Hepatocyte (in vitro differentiated cells): ENCODE data around the gene HDAC11. TPM values are rescaled to one million over a fixed set of nuclear protein-coding genes. Genes with fewer than 3 reads are reported as not detected.

Experiments used
- DNase-seq: peaks from one replicate; pipeline ENCODE4 v3.0.0-alpha.2; 2016; ENCODE audit warnings: low spot score
- H2AFZ ChIP-seq: fragments of 200-600 bp; sonication (generic); 2 replicates; pipeline ENCODE4 v1.6.0; 2016; ENCODE audit warnings: antibody characterized with exemption, mild to moderate bottlenecking
- H3K27ac ChIP-seq: fragments of 200-600 bp; sonication (generic); 2 replicates; pipeline ENCODE4 v1.5.1; 2016; ENCODE audit warnings: mild to moderate bottlenecking
- H3K27me3 ChIP-seq: fragments of 200-600 bp; sonication (generic); 2 replicates; pipeline ENCODE4 v1.6.1; 2016
- H3K36me3 ChIP-seq: fragments of 200-600 bp; sonication (generic); replicated peaks from 2 replicates; pipeline ENCODE4 v1.5.1; 2016; ENCODE audit warnings: low read depth; ENCODE audit not compliant: insufficient read depth
- H3K4me1 ChIP-seq: fragments of 200-600 bp; sonication (generic); 2 replicates; pipeline ENCODE4 v1.5.1; 2016; ENCODE audit warnings: mild to moderate bottlenecking, moderate library complexity; ENCODE audit not compliant: insufficient read depth
- H3K4me2 ChIP-seq: fragments of 200-600 bp; sonication (generic); 2 replicates; pipeline ENCODE4 v1.6.0; 2016
- H3K4me3 ChIP-seq: fragments of 200-600 bp; sonication (generic); 2 replicates; pipeline ENCODE4 v1.5.1; 2016; ENCODE audit warnings: mild to moderate bottlenecking
- H3K79me2 ChIP-seq: fragments of 200-600 bp; sonication (generic); 2 replicates; pipeline ENCODE4 v1.6.0; 2017; ENCODE audit warnings: mild to moderate bottlenecking
- H3K9me2 ChIP-seq: fragments of 200-600 bp; sonication (generic); replicated peaks from 2 replicates; pipeline ENCODE4 v1.6.0; 2017; ENCODE audit warnings: mild to moderate bottlenecking; ENCODE audit not compliant: insufficient read depth
- H3K9me3 ChIP-seq: fragments of 200-600 bp; sonication (generic); 2 replicates; pipeline ENCODE4 v1.5.1; 2016; ENCODE audit warnings: low read depth, mild to moderate bottlenecking
- H4K20me1 ChIP-seq: fragments of 200-600 bp; sonication (generic); 2 replicates; pipeline ENCODE4 v1.6.0; 2016; ENCODE audit warnings: mild to moderate bottlenecking; ENCODE audit not compliant: insufficient read depth, poor library complexity, severe bottlenecking
- CTCF ChIP-seq: fragments of 200-600 bp; sonication (generic); IDR thresholded peaks from 2 replicates; pipeline ENCODE4 v1.5.1; 2016; ENCODE audit warnings: antibody characterized with exemption, mild to moderate bottlenecking; ENCODE audit not compliant: poor library complexity
- EZH2 ChIP-seq: fragments of 200-600 bp; sonication (generic); IDR thresholded peaks from 2 replicates; pipeline ENCODE4 v1.6.1; 2016; ENCODE audit warnings: antibody characterized with exemption, mild to moderate bottlenecking, borderline replicate concordance
- EZH2phosphoT487 ChIP-seq: fragments of 200-600 bp; sonication (generic); IDR thresholded peaks from one replicate; pipeline ENCODE4 v1.6.1; 2018; ENCODE audit warnings: antibody characterized with exemption, mild to moderate bottlenecking, low read depth, moderate library complexity; ENCODE audit not compliant: unreplicated experiment, severe bottlenecking
- WGBS: methylation state at CpG from one replicate; pipeline ENCODE4 v1.1.6; 2016; ENCODE audit warnings: low lambda C conversion rate; ENCODE audit errors: missing lambda C conversion rate; 5-methylcytosine and 5-hydroxymethylcytosine counted together
- polyA plus RNA-seq: library from polyadenylated mRNA; unstranded; fragments of >200 nt; fragmentation: Nextera tagmentation; extraction: Ambion mirVana; gene quantifications from 2 replicates; pipeline ENCODE4 v1.2.1, GENCODE V29; 2016
- total RNA-seq: library from RNA; depleted of rRNA; stranded (reverse); fragments of >200 nt; gene quantifications from 2 replicates; pipeline ENCODE4 v1.2.3, GENCODE V29; 2014

HDAC11 gene
- total and polyA plus RNA-seq, 2 experiments from 2014 or later: 8.4 to 12.3 TPM

- Histone ChIP-seq H3K4me1 (no peaks in the 10 kb centered on the region), H3K4me3 (no peak overlapping the region), H4K20me1 (no peaks in the 10 kb centered on the region), H3K27me3 (no peaks in the 10 kb centered on the region), H3K27ac (no peak overlapping the region), H2AFZ (no peak overlapping the region), H3K4me2 (no peak overlapping the region), H3K79me2 (no peaks in the 10 kb centered on the region), H3K9me2 (no peaks in the 10 kb centered on the region), H3K9me3 (no peaks in the 10 kb centered on the region), H3K36me3 (no peaks in the 10 kb centered on the region)
- no peak for DNase-seq
- TF ChIP-seq CTCF (no peak), EZH2phosphoT487 (no peak), EZH2 (no peak)
- 93% methylated on average over 5 of the region's 5 CpGs for WGBS
Measured at GRCh38 chr3:13462822-13463221, 17.3 kb upstream of the HDAC11 start.

- H2AFZ ChIP-seq: no peak overlapping the region
- TF ChIP-seq CTCF (no peak), EZH2phosphoT487 (no peak), EZH2 (no peak)
- no peaks in the 10 kb centered on the region for H3K4me1 ChIP-seq
- H3K27me3 ChIP-seq: no peaks in the 10 kb centered on the region
- no peaks in the 10 kb centered on the region for H3K9me2 ChIP-seq
- WGBS: 81% methylated on average over 11 of the region's 11 CpGs
- H3K79me2 ChIP-seq: no peaks in the 10 kb centered on the region
- H3K4me3 ChIP-seq: no peak overlapping the region
- DNase-seq: no peak
- H3K4me2 ChIP-seq: no peak overlapping the region
- H4K20me1 ChIP-seq: no peaks in the 10 kb centered on the region
- no peaks in the 10 kb centered on the region for H3K36me3 ChIP-seq
- H3K27ac ChIP-seq: no peak overlapping the region
- no peaks in the 10 kb centered on the region for H3K9me3 ChIP-seq
Measured at GRCh38 chr3:13463618-13464400, 16.3 kb upstream of the HDAC11 start.

GRCh38 chr3:13465236-13465873, 14.8 kb upstream of the HDAC11 start:
- Histone ChIP-seq H3K4me2 (no peak overlapping the region), H3K79me2 (no peaks in the 10 kb centered on the region), H3K9me3 (no peaks in the 10 kb centered on the region), H3K4me3 (no peak overlapping the region), H2AFZ (no peak overlapping the region), H3K4me1 (no peaks in the 10 kb centered on the region), H4K20me1 (no peaks in the 10 kb centered on the region), H3K27me3 (no peaks in the 10 kb centered on the region), H3K27ac (no peak overlapping the region), H3K36me3 (no peaks in the 10 kb centered on the region), H3K9me2 (no peaks in the 10 kb centered on the region)
- WGBS: 64% methylated on average over 4 of the region's 4 CpGs
- TF ChIP-seq EZH2phosphoT487 (no peak), CTCF (no peak), EZH2 (no peak)
- no peak for DNase-seq
